RWPE2 (cell line): Measurements from ENCODE around the gene LCLAT1.

Experiments used
- ATAC-seq: fragments of 200-7000 bp; cut with Tn5 transposase; 3 replicates; pipeline ENCODE4 v1.9.1; 2021; ENCODE audit warnings: low read depth
- DNase-seq: peaks from one replicate; pipeline ENCODE4 v3.0.0-alpha.2; 2020; ENCODE audit warnings: low spot score
- H3K27ac ChIP-seq: fragments of 450-650 bp; 2 replicates; pipeline ENCODE4 v1.5.1; 2017; ENCODE audit warnings: mild to moderate bottlenecking; ENCODE audit not compliant: poor library complexity, severe bottlenecking
- H3K27me3 ChIP-seq: fragments of 250-450 bp; sonication (Bioruptor Pico); 2 replicates; pipeline ENCODE4 v1.5.1; 2021; ENCODE audit warnings: mild to moderate bottlenecking, moderate library complexity; ENCODE audit not compliant: insufficient read depth, poor library complexity, severe bottlenecking
- H3K36me3 ChIP-seq: fragments of 250-450 bp; sonication (Bioruptor Pico); 2 replicates; pipeline ENCODE4 v1.5.1; 2020; ENCODE audit warnings: low read depth, mild to moderate bottlenecking, moderate library complexity
- H3K4me1 ChIP-seq: fragments of 250-450 bp; sonication (Bioruptor Pico); 2 replicates; pipeline ENCODE4 v1.5.1; 2021; ENCODE audit warnings: mild to moderate bottlenecking, moderate library complexity; ENCODE audit not compliant: insufficient read depth, poor library complexity, severe bottlenecking
- H3K4me3 ChIP-seq: fragments of 250-450 bp; sonication (Bioruptor Pico); 2 replicates; pipeline ENCODE4 v1.5.1; 2021; ENCODE audit warnings: mild to moderate bottlenecking, moderate library complexity; ENCODE audit not compliant: severe bottlenecking
- H3K9me3 ChIP-seq: fragments of 250-450 bp; sonication (Bioruptor Pico); 2 replicates; pipeline ENCODE4 v1.5.1; 2021; ENCODE audit warnings: mild to moderate bottlenecking, moderate library complexity; ENCODE audit not compliant: severe bottlenecking
- TF ChIP-seq, protein P1 (sequence below): fragments of 450-650 bp; IDR thresholded peaks from one replicate; pipeline ENCODE4 v1.5.1; 2017; ENCODE audit warnings: mild to moderate bottlenecking, moderate library complexity; ENCODE audit not compliant: poor library complexity, severe bottlenecking

Gene LCLAT1

DNA sequence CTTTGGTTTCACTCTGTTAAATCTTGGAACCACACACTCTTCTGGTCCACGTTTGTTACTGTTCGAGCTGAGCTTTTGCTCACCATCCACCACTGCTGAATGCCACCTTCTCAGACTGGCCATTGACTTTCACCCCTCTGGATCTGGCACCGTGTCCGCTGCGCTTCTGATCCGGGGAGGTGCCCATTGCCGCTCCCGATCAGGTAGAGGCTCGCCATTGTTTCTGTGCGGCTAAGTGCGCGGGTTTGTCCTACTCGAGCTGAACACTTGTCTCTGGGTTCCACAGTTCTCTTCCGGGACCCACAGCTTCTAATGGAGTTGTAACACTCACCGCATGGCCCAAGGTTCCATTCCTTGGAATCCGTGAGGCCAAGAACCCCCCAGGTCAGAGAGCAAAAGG is 72.8 kb downstream of the LCLAT1 start:
- 0 out of 2 replicates have a peak, but pooled peaks cover 3% of the 10 kb centered on the region for H3K36me3 ChIP-seq
- H3K27me3 ChIP-seq = no peaks in the 10 kb centered on the region
- H3K9me3 ChIP-seq = no peaks in the 10 kb centered on the region
- no peak overlapping the region for H3K4me3 ChIP-seq
- DNase-seq = no peak
- no peak for ATAC-seq
- TF ChIP-seq, protein P1, sequence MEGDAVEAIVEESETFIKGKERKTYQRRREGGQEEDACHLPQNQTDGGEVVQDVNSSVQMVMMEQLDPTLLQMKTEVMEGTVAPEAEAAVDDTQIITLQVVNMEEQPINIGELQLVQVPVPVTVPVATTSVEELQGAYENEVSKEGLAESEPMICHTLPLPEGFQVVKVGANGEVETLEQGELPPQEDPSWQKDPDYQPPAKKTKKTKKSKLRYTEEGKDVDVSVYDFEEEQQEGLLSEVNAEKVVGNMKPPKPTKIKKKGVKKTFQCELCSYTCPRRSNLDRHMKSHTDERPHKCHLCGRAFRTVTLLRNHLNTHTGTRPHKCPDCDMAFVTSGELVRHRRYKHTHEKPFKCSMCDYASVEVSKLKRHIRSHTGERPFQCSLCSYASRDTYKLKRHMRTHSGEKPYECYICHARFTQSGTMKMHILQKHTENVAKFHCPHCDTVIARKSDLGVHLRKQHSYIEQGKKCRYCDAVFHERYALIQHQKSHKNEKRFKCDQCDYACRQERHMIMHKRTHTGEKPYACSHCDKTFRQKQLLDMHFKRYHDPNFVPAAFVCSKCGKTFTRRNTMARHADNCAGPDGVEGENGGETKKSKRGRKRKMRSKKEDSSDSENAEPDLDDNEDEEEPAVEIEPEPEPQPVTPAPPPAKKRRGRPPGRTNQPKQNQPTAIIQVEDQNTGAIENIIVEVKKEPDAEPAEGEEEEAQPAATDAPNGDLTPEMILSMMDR = no peak
- H3K27ac ChIP-seq = no peak overlapping the region
- H3K4me1 ChIP-seq = peaks cover 1% of the 10 kb centered on the region

DNA sequence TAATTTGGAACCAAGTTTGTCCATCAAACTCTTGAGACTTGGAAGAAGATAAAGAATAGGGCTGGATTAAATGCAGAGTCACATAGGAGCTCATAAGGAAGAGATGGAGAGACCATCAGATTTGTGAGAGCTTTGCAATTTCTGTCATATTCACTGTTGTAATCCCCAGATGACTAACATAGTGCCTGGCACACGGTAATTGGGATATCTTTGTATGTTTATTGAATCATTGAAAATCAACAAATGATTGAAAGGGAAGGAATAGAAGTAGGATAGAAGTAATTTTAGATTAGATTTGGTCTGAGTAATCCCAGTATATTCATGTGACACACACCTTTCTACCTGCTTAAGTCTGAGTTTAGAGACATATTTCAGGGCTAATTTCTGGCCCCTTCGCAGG is 75.4 kb downstream of the LCLAT1 start:
- Histone ChIP-seq H3K27me3 (no peaks in the 10 kb centered on the region), H3K4me3 (no peak overlapping the region), H3K36me3 (peaks cover 7% of the 10 kb centered on the region; the same call in 1 of the 2 replicates), H3K27ac (no peak overlapping the region), H3K9me3 (no peaks in the 10 kb centered on the region), H3K4me1 (no peaks in the 10 kb centered on the region)
- DNase-seq (no peak), ATAC-seq (no peak)
- TF ChIP-seq, protein P1 = no peak

DNA sequence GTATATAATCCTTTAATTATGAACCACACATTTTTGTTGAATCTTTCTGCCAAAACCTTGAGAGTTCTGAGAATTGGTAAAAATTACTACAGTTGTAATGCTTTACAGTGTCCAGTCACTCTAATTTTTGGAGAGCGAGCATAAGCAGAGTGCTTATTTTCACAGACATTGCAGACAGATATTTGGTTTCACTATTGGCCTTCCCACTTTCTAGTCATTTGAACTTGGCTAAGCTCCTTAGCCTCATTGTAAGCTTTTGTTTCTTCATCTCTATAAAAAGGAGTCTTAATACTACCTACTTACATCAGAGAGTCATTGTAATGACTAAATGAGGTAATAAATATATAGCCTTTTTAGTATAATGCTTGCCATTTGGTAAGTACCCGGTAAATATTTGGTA is 80.4 kb downstream of the LCLAT1 start:
- Histone ChIP-seq H3K4me1 (no peaks in the 10 kb centered on the region), H3K4me3 (no peak overlapping the region), H3K9me3 (no peaks in the 10 kb centered on the region), H3K36me3 (peaks cover 4% of the 10 kb centered on the region; the same call in 1 of the 2 replicates), H3K27ac (no peak overlapping the region), H3K27me3 (no peaks in the 10 kb centered on the region)
- TF ChIP-seq, protein P1 = no peak
- DNase-seq = no peak
- no peak for ATAC-seq

DNA sequence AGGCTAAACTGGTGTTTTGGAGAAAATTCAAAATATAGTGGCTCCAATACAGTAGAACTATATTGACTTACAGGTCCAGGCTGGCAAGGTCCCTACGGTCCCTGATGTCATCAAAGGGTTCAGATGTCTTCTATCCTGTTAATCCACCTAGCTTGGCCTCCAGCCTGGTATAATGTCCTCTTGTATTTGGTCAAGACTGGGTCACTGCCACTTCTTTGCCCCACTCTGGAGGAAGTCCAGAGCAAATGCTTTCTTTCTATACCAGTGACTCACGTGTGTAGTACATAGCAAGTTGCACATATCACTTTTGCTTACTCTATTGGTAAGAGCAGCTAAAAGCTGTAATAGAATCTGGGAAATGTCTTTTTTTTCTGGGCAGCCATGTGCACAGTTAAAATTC is 80.8 kb downstream of the LCLAT1 start:
- DNase-seq (no peak), ATAC-seq (no peak)
- Histone ChIP-seq H3K9me3 (no peaks in the 10 kb centered on the region), H3K27ac (no peak overlapping the region), H3K36me3 (peaks cover 7% of the 10 kb centered on the region), H3K4me1 (no peaks in the 10 kb centered on the region), H3K4me3 (no peak overlapping the region), H3K27me3 (no peaks in the 10 kb centered on the region)
- TF ChIP-seq, protein P1 = no peak

DNA sequence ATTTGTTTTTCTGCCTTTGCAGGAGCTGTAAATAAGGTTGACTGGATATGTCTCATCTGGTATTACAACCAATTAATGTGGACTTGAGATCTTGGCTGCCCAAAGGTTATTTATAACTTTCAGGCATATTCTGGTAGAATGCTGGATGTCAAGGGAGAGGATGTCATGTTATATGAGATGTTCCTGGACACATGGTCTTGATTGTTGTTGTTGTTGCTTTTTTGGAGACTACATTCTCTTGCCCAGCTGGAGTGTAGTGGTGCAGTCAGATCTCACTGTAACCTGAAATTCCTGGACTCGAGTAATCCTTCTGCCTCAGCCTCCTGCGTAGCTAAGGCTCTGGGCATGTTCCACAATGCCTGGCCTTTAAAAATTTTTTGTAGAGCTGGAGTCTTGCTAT is 83.3 kb downstream of the LCLAT1 start:
- Histone ChIP-seq H3K4me1 (no peaks in the 10 kb centered on the region), H3K4me3 (no peak overlapping the region), H3K27me3 (no peaks in the 10 kb centered on the region), H3K9me3 (no peaks in the 10 kb centered on the region), H3K36me3 (peaks cover 17% of the 10 kb centered on the region), H3K27ac (no peak overlapping the region)
- ATAC-seq (no peak), DNase-seq (no peak)
- TF ChIP-seq, protein P1 = no peak
